H1 (cell line): Measurements from ENCODE around the gene LTB. TPM values are rescaled to one million over a fixed set of nuclear protein-coding genes. Genes with fewer than 3 reads are reported as not detected.

Experiments used
- SAP30 ChIP-seq: fragments of 300-600 bp; sonication (generic); IDR thresholded peaks from 2 replicates; pipeline ENCODE4 v1.7.1; 2012; ENCODE audit warnings: low read length, moderate library complexity, mild to moderate bottlenecking, inconsistent platforms; ENCODE audit not compliant: insufficient read depth, insufficient replicate concordance
- SIN3A ChIP-seq, 2 experiments: IDR thresholded peaks in 1 of 2; conservative IDR thresholded peaks in 1 of 2; 2 replicates each; pipeline ENCODE4 v1.6.1; 2011 to 2012; ENCODE audit warnings: low read length in 2 of 2, improper control_type of control experiment in 1 of 2, low read depth in 1 of 2, mild to moderate bottlenecking in 1 of 2
- SP1 ChIP-seq: IDR thresholded peaks from 2 replicates; pipeline ENCODE4 v1.6.1; 2011; ENCODE audit warnings: low read depth, low read length
- polyA plus RNA-seq, 7 experiments: library from polyadenylated mRNA; depleted of rRNA in 3 of 7; stranded (reverse) in 5 of 7; unstranded in 2 of 7; fragments of >200 nt in 5 of 7; fragments of 200-250 nt in 2 of 7; gene quantifications; 1 replicate in 5 of 7; 2 replicates in 1 of 7; 4 replicates in 1 of 7; pipeline versions ENCODE4 v1.2.1 to v1.2.3, GENCODE V29; 2011 to 2013; ENCODE audit warnings: missing spikeins in 2 of 7, mixed read lengths in 2 of 7
- total RNA-seq: library from RNA; stranded (reverse); fragmentation: NEBNext Ultra II Directional; extraction: Animal tissue kit (Norgen Biotek cat#: 25700); gene quantifications from 2 replicates; pipeline ENCODE4 v1.2.1, GENCODE V29; 2021
- TF ChIP-seq, protein P1 (sequence below): IDR thresholded peaks from 2 replicates; pipeline ENCODE4 v1.6.1; 2011; ENCODE audit warnings: low read length, improper control_type of control experiment

Gene LTB
- total and polyA plus RNA-seq, 2 of the 8 experiments (the other 6 are each of a cell fraction or from before 2014, with no cell fraction given), result 0.43 to 0.47 TPM

- no peak for TF ChIP-seq SIN3A (conservative IDR thresholded peaks at IDR 0.05 in 1 of 2, IDR thresholded peaks at IDR 0.05 in 1 of 2; ENCODE audit: low read depth in 1 of 2, low read length in 2 of 2)
- TF ChIP-seq SAP30, result no peak
- TF ChIP-seq, protein P1, sequence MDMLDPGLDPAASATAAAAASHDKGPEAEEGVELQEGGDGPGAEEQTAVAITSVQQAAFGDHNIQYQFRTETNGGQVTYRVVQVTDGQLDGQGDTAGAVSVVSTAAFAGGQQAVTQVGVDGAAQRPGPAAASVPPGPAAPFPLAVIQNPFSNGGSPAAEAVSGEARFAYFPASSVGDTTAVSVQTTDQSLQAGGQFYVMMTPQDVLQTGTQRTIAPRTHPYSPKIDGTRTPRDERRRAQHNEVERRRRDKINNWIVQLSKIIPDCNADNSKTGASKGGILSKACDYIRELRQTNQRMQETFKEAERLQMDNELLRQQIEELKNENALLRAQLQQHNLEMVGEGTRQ, result no peak
- TF ChIP-seq SP1, result no peak
Measured at GRCh38 chr6:31614684-31615578, 32.7 kb upstream of the LTB start, which contains the start of gene AIF1 (continued).
